CD8-positive, alpha-beta memory T cell (primary cell): ENCODE results near the gene UBL5. TPM values are rescaled to one million over a fixed set of nuclear protein-coding genes. Genes with fewer than 3 reads are reported as not detected.
A peak's percentile ranks its signal among the peaks of the same experiment; 100 is the strongest.
"Not testable (repeated sequence)": the region's sequence is repeated elsewhere in the genome, so short reads cannot be mapped to it uniquely, and the experiment has no call there.

Experiments used
- CTCF ChIA-PET: fragments of 350-600 bp; sonication (Branson Sonifier 250); formaldehyde crosslinking; loops from one replicate; lab custom pipeline; 2021; ENCODE audit warnings: antibody characterized with exemption; lab: Charles Lee
- POLR2A ChIA-PET: fragments of 350-600 bp; sonication (Branson Sonifier 250); formaldehyde crosslinking; loops from one replicate; lab custom pipeline; 2021; ENCODE audit warnings: antibody characterized with exemption; lab: Charles Lee
- DNase-seq, 5 donors: peaks; one replicate each; pipeline versions ENCODE4 v3.0.0 to v3.0.0-alpha.2; 2020 to 2022; ENCODE audit warnings: mixed read lengths in 1 of 5
- H3K27ac ChIP-seq: one replicate; pipeline ENCODE4 v1.7.0; 2013; ENCODE audit warnings: low read depth, mild to moderate bottlenecking, low read length, moderate library complexity
- H3K27me3 ChIP-seq: 2 replicates; pipeline ENCODE4 v1.7.0; 2013; ENCODE audit warnings: low read length, mild to moderate bottlenecking; ENCODE audit not compliant: insufficient read depth, poor library complexity, severe bottlenecking
- H3K36me3 ChIP-seq: 2 replicates; pipeline ENCODE4 v1.7.0; 2013; ENCODE audit warnings: mild to moderate bottlenecking, low read length, moderate library complexity; ENCODE audit not compliant: insufficient read depth
- H3K4me1 ChIP-seq: 2 replicates; pipeline ENCODE4 v1.7.0; 2013; ENCODE audit warnings: mild to moderate bottlenecking, low read length, moderate library complexity; ENCODE audit not compliant: insufficient read depth
- H3K4me3 ChIP-seq: 2 replicates; pipeline ENCODE4 v1.7.0; 2013; ENCODE audit warnings: mild to moderate bottlenecking, low read length
- H3K9me3 ChIP-seq: 2 replicates; pipeline ENCODE4 v1.7.0; 2013; ENCODE audit warnings: mild to moderate bottlenecking, low read length
- H3K27ac Mint-ChIP-seq, 8 donors: one replicate each; pipeline ENCODE4 v1.8.0; 2020 to 2021; ENCODE audit warnings: mixed read lengths in 8 of 8, mild to moderate bottlenecking in 6 of 8, inconsistent platforms in 3 of 8, moderate library complexity in 3 of 8
- H3K27me3 Mint-ChIP-seq, 2 donors: one replicate each; pipeline ENCODE4 v1.8.0; 2020 to 2021; ENCODE audit warnings: mixed read lengths in 2 of 2, mild to moderate bottlenecking in 1 of 2, moderate library complexity in 1 of 2
- H3K36me3 Mint-ChIP-seq, 3 donors: one replicate each; pipeline ENCODE4 v1.8.0; 2020 to 2021; ENCODE audit warnings: mixed read lengths in 3 of 3, inconsistent platforms in 1 of 3, mild to moderate bottlenecking in 1 of 3
- H3K4me1 Mint-ChIP-seq, 3 donors: one replicate each; pipeline ENCODE4 v1.8.0; 2020 to 2021; ENCODE audit warnings: mixed read lengths in 3 of 3, inconsistent platforms in 1 of 3, mild to moderate bottlenecking in 1 of 3
- H3K4me3 Mint-ChIP-seq, 7 donors: one replicate each; pipeline ENCODE4 v1.8.0; 2020 to 2021; ENCODE audit warnings: mixed read lengths in 7 of 7, mild to moderate bottlenecking in 6 of 7, moderate library complexity in 4 of 7, inconsistent platforms in 2 of 7
- H3K9me3 Mint-ChIP-seq, 5 donors: one replicate each; pipeline ENCODE4 v1.8.0; 2020 to 2022; ENCODE audit warnings: mixed read lengths in 5 of 5, mild to moderate bottlenecking in 3 of 5, moderate library complexity in 2 of 5, inconsistent platforms in 1 of 5
- polyA plus RNA-seq: library from polyadenylated mRNA; unstranded; fragments of 300-500 nt; fragmentation: Illumina TruSeq; gene quantifications from one replicate; pipeline ENCODE4 v1.2.3, GENCODE V29; 2021
- total RNA-seq, 2 experiments: library from RNA; stranded (reverse); gene quantifications; one replicate each; pipeline ENCODE4 v1.2.3, GENCODE V29; 2021

Gene UBL5
- total and polyA plus RNA-seq, 3 experiments from 2014 or later, result 326 to 789 (median 340) TPM

DNA sequence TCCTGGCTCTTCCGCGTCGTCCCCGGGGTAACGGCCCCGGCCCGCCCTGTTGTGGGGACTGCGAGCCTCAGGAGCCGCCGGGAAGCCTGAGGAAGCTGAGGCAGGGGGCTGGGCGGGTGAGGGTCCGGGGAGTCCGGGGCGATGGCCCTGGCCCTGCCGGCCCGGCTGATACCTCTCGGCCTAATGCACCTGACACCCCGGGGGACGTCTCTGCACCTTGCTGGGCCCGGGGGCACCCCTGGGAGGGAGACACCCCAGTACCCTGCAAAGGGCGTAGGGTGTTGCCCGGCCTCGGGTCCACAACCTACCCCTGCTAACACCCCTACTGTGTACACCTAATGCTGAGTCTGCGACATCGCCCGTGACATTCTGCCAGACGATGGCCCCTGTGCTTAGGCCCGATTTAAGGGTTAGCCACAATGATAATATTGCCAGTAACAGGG lies 7.8 kb downstream of the UBL5 start:
- H3K36me3 ChIP-seq, result peaks cover 21% of the 10 kb centered on the region
- H3K9me3 ChIP-seq, result no peaks in the 10 kb centered on the region
- H3K4me1 ChIP-seq, result peaks cover 15% of the 10 kb centered on the region
- Mint-ChIP-seq H3K4me3 (peak overlapping the region; percentile 86 to 96 (median 89)), H3K36me3 (peaks cover 0 to 33% (median 3%) of the 10 kb centered on the region in 3 donors), H3K27me3 (no peaks in the 10 kb centered on the region), H3K9me3 (no peaks in the 10 kb centered on the region), H3K27ac (peak overlapping the region in 7 of 8 donors; percentile 6 to 97 (median 82)), H3K4me1 (peaks cover 13 to 38% (median 16%) of the 10 kb centered on the region in 3 donors)
- H3K27me3 ChIP-seq, result no peaks in the 10 kb centered on the region
- DNase-seq, result no peak
- CTCF ChIA-PET, result interaction anchor here (0.7 to 1.1 kb wide), 4 partner anchors 10 to 28 kb away, joined by 3 to 6 read pairs (median 4); no protein-coding TSS in a partner anchor
- H3K27ac ChIP-seq, result peak overlapping the region; percentile 69
- H3K4me3 ChIP-seq, result peak overlapping the region; percentile 83
- POLR2A ChIA-PET, result interaction anchor here (0.6 to 1.4 kb wide), 5 partner anchors 9 to 214 kb away, joined by 3 to 7 read pairs (median 4); partner anchors contain the start of gene FBXL12

GRCh38 chr19:9836021-9836420 lies 8.3 kb downstream of the UBL5 start:
- POLR2A ChIA-PET, result interaction anchor here (1.3 kb wide), 1 partner anchor 22 kb away, joined by 4 read pairs; no protein-coding TSS in a partner anchor

DNA sequence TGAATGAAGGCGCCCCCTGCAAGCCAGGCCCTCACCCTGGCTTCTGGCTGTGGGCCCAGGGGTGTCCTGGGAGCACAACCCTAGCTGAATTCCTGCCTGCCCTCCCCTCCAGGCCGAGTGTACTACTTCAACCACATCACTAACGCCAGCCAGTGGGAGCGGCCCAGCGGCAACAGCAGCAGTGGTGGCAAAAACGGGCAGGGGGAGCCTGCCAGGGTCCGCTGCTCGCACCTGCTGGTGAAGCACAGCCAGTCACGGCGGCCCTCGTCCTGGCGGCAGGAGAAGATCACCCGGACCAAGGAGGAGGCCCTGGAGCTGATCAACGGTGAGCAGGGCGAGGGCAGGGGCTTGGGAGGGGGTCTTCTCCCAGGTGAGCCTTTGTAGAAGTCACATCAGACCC lies 10.6 kb downstream of the UBL5 start:
- H3K27ac Mint-ChIP-seq, result peak overlapping the region in 1 of 8 donors; percentile 17
- H3K4me3 ChIP-seq, result no peak overlapping the region
- CTCF ChIA-PET, result no interaction called here
- DNase-seq, result no peak
- peaks cover 0 to 56% (median 13%) of the 10 kb centered on the region in 3 donors for H3K36me3 Mint-ChIP-seq
- H3K9me3 Mint-ChIP-seq, result no peaks in the 10 kb centered on the region
- H3K27ac ChIP-seq, result no peak overlapping the region
- no peaks in the 10 kb centered on the region for H3K9me3 ChIP-seq
- H3K4me1 ChIP-seq, result peaks cover 15% of the 10 kb centered on the region
- POLR2A ChIA-PET, result no interaction called here
- H3K4me1 Mint-ChIP-seq, result peaks cover 13 to 54% (median 17%) of the 10 kb centered on the region in 3 donors
- peak overlapping the region in 1 of 7 donors; percentile 52 for H3K4me3 Mint-ChIP-seq
- peaks cover 47% of the 10 kb centered on the region for H3K36me3 ChIP-seq
- H3K27me3 ChIP-seq, result no peaks in the 10 kb centered on the region
- no peaks in the 10 kb centered on the region for H3K27me3 Mint-ChIP-seq

More at GRCh38 chr19:9836021-9836420, 8.3 kb downstream of the UBL5 start:
- no peaks in the 10 kb centered on the region for H3K9me3 ChIP-seq
- DNase-seq, result no peak
- no peaks in the 10 kb centered on the region for H3K9me3 Mint-ChIP-seq
- H3K4me3 Mint-ChIP-seq, result peak overlapping the region; percentile 86 to 96 (median 89)
- peaks cover 26% of the 10 kb centered on the region for H3K36me3 ChIP-seq
- no peaks in the 10 kb centered on the region for H3K27me3 Mint-ChIP-seq
- H3K27ac Mint-ChIP-seq, result peak overlapping the region in 7 of 8 donors; percentile 15 to 91 (median 82)
- no peaks in the 10 kb centered on the region for H3K27me3 ChIP-seq
- CTCF ChIA-PET, result interaction anchor here (0.9 to 1.1 kb wide), 2 partner anchors 22 to 26 kb away, joined by 3 to 5 read pairs; no protein-coding TSS in a partner anchor
- peak overlapping the region; percentile 69 for H3K27ac ChIP-seq
- H3K4me3 ChIP-seq, result peak overlapping the region; percentile 83
- peaks cover 15% of the 10 kb centered on the region for H3K4me1 ChIP-seq
- peaks cover 13 to 41% (median 16%) of the 10 kb centered on the region in 3 donors for H3K4me1 Mint-ChIP-seq
- peaks cover 0 to 35% (median 3%) of the 10 kb centered on the region in 3 donors for H3K36me3 Mint-ChIP-seq

DNA sequence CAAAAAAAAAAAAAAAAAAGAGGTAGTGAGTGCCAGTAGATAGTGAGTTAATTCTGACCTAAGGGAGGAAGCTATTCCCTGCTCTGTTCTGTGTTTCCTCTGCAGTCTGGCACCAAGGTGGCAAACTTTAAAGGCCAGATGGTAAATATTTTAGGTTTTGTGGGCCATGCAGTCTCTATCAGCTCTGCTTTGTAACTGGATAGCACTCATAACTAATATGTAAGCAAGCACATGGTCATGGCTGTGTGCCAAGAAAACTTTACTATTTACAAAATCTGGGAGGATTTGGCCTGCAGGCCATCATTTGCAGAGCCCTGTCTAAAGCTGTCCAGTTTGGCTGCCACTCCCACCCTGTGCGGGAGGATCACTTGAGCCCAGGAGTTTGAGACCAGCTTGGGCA lies 11.7 kb downstream of the UBL5 start:
- H3K27me3 Mint-ChIP-seq, result no peaks in the 10 kb centered on the region
- Histone ChIP-seq H3K27ac (no peak overlapping the region), H3K27me3 (no peaks in the 10 kb centered on the region), H3K9me3 (no peaks in the 10 kb centered on the region), H3K36me3 (peaks cover 57% of the 10 kb centered on the region), H3K4me1 (peaks cover 15% of the 10 kb centered on the region), H3K4me3 (no peak overlapping the region)
- peaks cover 13 to 54% (median 17%) of the 10 kb centered on the region in 3 donors for H3K4me1 Mint-ChIP-seq
- peak overlapping the region in 1 of 7 donors; percentile 66 for H3K4me3 Mint-ChIP-seq
- ChIA-PET CTCF (no interaction called here), POLR2A (interaction anchor here (0.6 to 0.7 kb wide), 2 partner anchors 71 to 535 kb away, joined by 3 to 5 read pairs; no protein-coding TSS in a partner anchor)
- H3K36me3 Mint-ChIP-seq, result peaks cover 0 to 67% (median 14%) of the 10 kb centered on the region in 3 donors
- no peaks in the 10 kb centered on the region for H3K9me3 Mint-ChIP-seq
- no peak for DNase-seq
- peak overlapping the region in 1 of 8 donors; percentile 43 for H3K27ac Mint-ChIP-seq

DNA sequence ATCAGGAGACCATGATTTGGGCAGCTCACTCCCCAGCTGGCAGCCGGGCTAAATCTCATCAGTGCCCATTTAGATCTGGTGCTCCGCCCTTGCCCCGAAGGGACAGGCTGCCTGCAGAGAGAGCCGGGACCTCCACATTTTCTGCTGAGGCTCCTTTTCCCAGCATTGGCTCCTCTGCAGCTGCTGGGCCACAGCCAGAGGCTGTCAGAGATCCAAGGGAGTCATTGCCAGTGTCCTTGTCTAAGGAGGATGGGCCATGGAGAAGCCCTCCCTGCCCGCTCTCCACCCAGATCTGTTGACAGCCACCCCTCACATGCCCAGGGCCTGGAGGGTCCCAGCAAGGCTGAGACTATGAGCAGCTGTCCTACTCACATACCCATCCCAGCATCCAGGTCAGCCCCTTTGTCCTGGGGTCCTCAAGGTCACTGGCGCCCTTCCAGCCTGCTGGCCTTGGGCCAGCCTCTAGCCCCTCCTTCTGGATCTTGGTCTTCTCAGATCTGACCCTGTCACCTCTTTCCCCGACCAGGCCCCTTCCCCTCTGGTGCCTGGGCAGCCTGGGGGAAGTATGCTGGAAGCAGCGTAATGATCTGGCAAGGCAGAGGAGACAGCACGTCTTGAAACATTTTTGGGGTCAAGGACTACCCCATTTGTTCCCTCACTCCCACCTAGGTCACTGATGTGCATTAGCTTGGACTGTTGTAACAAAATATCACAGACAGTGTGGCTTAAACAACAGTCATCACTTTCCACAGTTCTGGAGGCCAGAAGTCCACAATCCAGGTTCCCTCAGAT lies 15.3 kb downstream of the UBL5 start:
- Mint-ChIP-seq H3K9me3 (no peaks in the 10 kb centered on the region), H3K27me3 (no peaks in the 10 kb centered on the region), H3K4me1 (peaks cover 8 to 62% (median 17%) of the 10 kb centered on the region in 3 donors), H3K4me3 (no peak overlapping the region), H3K27ac (no peak overlapping the region), H3K36me3 (peaks cover 3 to 89% (median 14%) of the 10 kb centered on the region in 3 donors)
- H3K36me3 ChIP-seq, result peaks cover 64% of the 10 kb centered on the region
- ChIA-PET POLR2A (no interaction called here), CTCF (no interaction called here)
- H3K4me1 ChIP-seq, result peaks cover 14% of the 10 kb centered on the region
- H3K27me3 ChIP-seq, result no peaks in the 10 kb centered on the region
- DNase-seq, result no peak
- H3K27ac ChIP-seq, result no peak overlapping the region
- H3K9me3 ChIP-seq, result no peaks in the 10 kb centered on the region
- no peak overlapping the region for H3K4me3 ChIP-seq

DNA sequence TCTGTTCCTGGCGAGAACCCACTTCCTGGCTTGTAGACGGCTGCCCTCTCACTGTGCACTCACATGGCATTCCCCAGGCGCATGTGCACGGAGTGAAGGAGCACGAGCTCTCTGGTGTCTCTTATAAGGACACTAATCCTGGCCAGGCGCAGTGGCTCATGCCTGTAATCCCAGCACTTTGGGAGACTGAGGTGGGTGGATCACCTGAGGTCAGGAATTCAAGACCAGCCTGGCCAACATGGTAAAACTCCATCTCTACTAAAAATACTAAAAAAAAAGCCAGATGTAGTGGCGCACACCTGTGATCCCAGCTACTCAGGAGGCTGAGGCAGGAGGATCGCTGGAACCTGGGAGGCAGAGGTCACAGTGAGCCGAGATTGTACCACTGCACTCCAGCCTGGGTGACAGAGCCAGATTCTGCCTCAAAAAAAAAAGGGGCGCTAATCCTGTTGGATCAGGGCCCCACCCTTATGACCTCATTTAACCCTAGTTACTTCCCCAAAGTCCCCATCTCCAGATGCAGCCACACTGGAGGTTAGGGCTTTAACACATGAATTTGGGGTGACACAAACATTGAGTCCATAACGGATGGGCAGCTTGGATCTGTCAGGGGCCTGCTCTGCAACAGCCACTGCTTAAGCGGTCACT lies 16.0 kb downstream of the UBL5 start:
- DNase-seq, H3K9me3 ChIP-seq, H3K27ac ChIP-seq, H3K27me3 ChIP-seq, H3K27me3 Mint-ChIP-seq, H3K4me3 ChIP-seq, CTCF ChIA-PET, POLR2A ChIA-PET, H3K4me3 Mint-ChIP-seq, H3K9me3 Mint-ChIP-seq: not testable (repeated sequence)
- Histone ChIP-seq H3K4me1 (peaks cover 17% of the 10 kb centered on the region), H3K36me3 (peaks cover 61% of the 10 kb centered on the region)
- Mint-ChIP-seq H3K4me1 (peaks cover 8 to 63% (median 17%) of the 10 kb centered on the region in 3 donors), H3K36me3 (peaks cover 3 to 92% (median 14%) of the 10 kb centered on the region in 3 donors), H3K27ac (peak overlapping the region in 2 of 8 donors; percentile 6 to 54)

DNA sequence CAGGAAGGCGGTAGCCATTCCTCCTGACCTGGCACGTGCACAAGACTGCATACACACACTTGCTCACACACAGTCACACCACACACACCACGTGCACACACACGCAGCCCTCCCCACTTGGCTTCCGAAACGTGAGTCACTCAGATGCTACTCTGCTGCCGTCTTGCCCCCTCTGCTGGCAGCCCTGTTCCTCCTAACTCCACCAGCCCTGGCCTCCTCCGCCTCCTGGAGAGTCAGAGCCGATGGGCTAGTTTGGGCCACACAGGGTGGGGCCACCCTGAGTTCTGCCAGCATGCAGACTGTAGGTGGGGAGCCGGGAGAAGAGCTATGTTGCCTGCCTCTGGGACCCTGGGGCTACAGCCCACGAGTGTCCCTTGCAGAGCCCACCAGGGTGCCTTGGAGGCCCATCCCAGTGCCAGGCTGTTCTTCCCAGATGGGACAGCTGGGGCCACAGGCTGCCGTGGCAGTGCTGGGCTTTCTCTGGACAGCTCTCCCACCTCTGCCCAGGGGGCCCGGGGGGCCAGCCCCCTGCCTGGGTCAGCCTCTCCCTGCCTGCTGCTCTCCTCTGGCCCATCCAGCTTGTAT lies 19.5 kb downstream of the UBL5 start:
- Histone ChIP-seq H3K9me3 (no peaks in the 10 kb centered on the region), H3K4me1 (peaks cover 17% of the 10 kb centered on the region), H3K36me3 (peaks cover 27% of the 10 kb centered on the region), H3K27ac (no peak overlapping the region), H3K4me3 (no peak overlapping the region), H3K27me3 (no peaks in the 10 kb centered on the region)
- no peak for DNase-seq
- H3K4me3 Mint-ChIP-seq, result no peak overlapping the region
- no peaks in the 10 kb centered on the region for H3K9me3 Mint-ChIP-seq
- peak overlapping the region in 1 of 8 donors; percentile 61 for H3K27ac Mint-ChIP-seq
- ChIA-PET POLR2A (no interaction called here), CTCF (interaction anchor here (1.3 to 1.7 kb wide), 2 partner anchors 10 to 11 kb away, joined by 3 read pairs; no protein-coding TSS in a partner anchor)
- no peaks in the 10 kb centered on the region for H3K27me3 Mint-ChIP-seq
- H3K4me1 Mint-ChIP-seq, result peaks cover 13 to 42% (median 14%) of the 10 kb centered on the region in 3 donors
- peaks cover 3 to 84% (median 11%) of the 10 kb centered on the region in 3 donors for H3K36me3 Mint-ChIP-seq
